HL-60/S4 (cell line): Measurements from ENCODE around the gene TRPT1.

Experiments
- in situ Hi-C: fragments of 300-500 bp; cut with MboI; formaldehyde crosslinking; loops from 2 replicates; pipeline ENCODE4 v1.14.3; 2022; ENCODE audit warnings: low sequenced_read_pairs

TRPT1 gene

GRCh38 chr11:64245797-64246620 is 20.0 kb upstream of the TRPT1 start:
- in situ Hi-C loops: no loop called here

GRCh38 chr11:64245401-64245796 is 19.4 kb upstream of the TRPT1 start:
- in situ Hi-C loops: no loop called here

GRCh38 chr11:64244966-64245365 is 19.0 kb upstream of the TRPT1 start:
- in situ Hi-C loops: no loop called here

- in situ Hi-C loops: no loop called here
These were observed 18.1 kb upstream of the TRPT1 start for GRCh38 chr11:64244107-64244506.

GRCh38 chr11:64243236-64243854 is 17.4 kb upstream of the TRPT1 start:
- in situ Hi-C loops: no loop called here

- in situ Hi-C loops: no loop called here
These were observed 15.7 kb upstream of the TRPT1 start for GRCh38 chr11:64241491-64242374.

- in situ Hi-C loops: no loop called here
These were observed 15.2 kb upstream of the TRPT1 start for GRCh38 chr11:64241241-64241490.

GRCh38 chr11:64240435-64241240 is 14.7 kb upstream of the TRPT1 start, which contains the start of gene FKBP2:
TSS of gene FKBP2 (plus strand) at chr11:64241095. CDS start at chr11:64242388, 1,293 bp downstream.
- in situ Hi-C loops: no loop called here

- in situ Hi-C loops: no loop called here
These were observed 13.9 kb upstream of the TRPT1 start for GRCh38 chr11:64239662-64240434.

GRCh38 chr11:64238999-64239398 is 13.0 kb upstream of the TRPT1 start:
- in situ Hi-C loops: no loop called here

- in situ Hi-C loops: no loop called here
These were observed 12.1 kb upstream of the TRPT1 start for GRCh38 chr11:64238076-64238475.

- in situ Hi-C loops: no loop called here
These were observed 11.5 kb upstream of the TRPT1 start for GRCh38 chr11:64237484-64237951.

GRCh38 chr11:64235437-64236161 is 9.6 kb upstream of the TRPT1 start:
- in situ Hi-C loops: no loop called here

GRCh38 chr11:64234647-64235379 is 8.8 kb upstream of the TRPT1 start:
- in situ Hi-C loops: no loop called here

- in situ Hi-C loops: no loop called here
These were observed 8.1 kb upstream of the TRPT1 start, which contains the start of gene VEGFB for GRCh38 chr11:64233913-64234586. TSS of gene VEGFB (plus strand) at chr11:64234584. CDS start at chr11:64234834, 250 bp downstream.

GRCh38 chr11:64232967-64233315 is 7.0 kb upstream of the TRPT1 start:
- in situ Hi-C loops: no loop called here

GRCh38 chr11:64232182-64232966 is 6.4 kb upstream of the TRPT1 start:
- in situ Hi-C loops: no loop called here
